Activated CD4-positive, alpha-beta T cell treated with anti-CD3 and anti-CD28 coated beads, Interleukin-2, Interleukin-6, amounts not matched to agents 100 ng/mL and 50 ng/mL, durations not matched to agents 16 hours and 8 hours (primary cell): ENCODE results near the gene SRC.

Experiments
- DNase-seq: peaks from one replicate; pipeline ENCODE4 v3.0.0-alpha.2; 2020

SRC gene

DNA sequence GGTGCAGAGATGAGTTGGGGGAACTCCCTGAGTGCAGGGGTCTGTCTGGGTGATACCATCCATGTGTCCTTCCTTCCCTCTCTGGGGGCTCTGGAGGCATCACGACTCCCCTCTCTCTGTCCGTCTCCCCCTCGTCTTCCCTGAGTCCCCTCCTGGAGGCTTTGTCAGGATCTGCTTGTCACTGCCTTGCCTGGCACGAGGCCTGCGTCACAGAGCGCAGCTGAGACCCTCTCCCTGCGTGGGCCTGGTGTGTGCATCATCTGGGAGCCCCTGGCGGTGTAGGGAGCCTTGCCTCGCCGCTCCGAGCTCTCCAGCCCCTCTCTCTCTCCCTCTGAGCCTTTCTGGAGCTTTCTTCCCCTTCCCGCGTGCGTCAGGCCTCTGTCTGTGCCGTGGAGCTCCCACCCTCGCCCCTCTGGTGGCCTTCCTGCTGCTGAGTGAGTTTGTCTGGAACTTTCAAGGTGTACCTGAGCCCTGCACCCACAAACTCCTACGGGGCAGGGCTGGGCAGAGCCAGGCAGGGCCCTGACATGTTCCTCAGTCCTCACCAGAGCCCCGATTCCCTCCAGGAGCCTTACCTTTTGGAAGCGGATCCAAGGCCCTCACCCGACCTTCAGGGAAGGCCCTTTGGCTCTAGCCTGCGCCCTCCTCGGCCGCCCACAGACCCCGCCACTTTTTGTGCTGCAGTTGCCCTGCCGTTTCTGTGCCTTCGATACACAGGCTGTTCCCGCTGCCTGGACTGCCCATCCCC lies 70.3 kb downstream of the SRC start:
- DNase-seq = no peak

GRCh38 chr20:37416848-37417616 lies 71.1 kb downstream of the SRC start:
- no peak for DNase-seq

GRCh38 chr20:37417617-37418467 lies 71.9 kb downstream of the SRC start:
- DNase-seq = no peak

GRCh38 chr20:37418591-37419109 lies 72.7 kb downstream of the SRC start:
- DNase-seq = no peak

- no peak for DNase-seq
Measured at GRCh38 chr20:37419307-37419706, 73.4 kb downstream of the SRC start.

DNA sequence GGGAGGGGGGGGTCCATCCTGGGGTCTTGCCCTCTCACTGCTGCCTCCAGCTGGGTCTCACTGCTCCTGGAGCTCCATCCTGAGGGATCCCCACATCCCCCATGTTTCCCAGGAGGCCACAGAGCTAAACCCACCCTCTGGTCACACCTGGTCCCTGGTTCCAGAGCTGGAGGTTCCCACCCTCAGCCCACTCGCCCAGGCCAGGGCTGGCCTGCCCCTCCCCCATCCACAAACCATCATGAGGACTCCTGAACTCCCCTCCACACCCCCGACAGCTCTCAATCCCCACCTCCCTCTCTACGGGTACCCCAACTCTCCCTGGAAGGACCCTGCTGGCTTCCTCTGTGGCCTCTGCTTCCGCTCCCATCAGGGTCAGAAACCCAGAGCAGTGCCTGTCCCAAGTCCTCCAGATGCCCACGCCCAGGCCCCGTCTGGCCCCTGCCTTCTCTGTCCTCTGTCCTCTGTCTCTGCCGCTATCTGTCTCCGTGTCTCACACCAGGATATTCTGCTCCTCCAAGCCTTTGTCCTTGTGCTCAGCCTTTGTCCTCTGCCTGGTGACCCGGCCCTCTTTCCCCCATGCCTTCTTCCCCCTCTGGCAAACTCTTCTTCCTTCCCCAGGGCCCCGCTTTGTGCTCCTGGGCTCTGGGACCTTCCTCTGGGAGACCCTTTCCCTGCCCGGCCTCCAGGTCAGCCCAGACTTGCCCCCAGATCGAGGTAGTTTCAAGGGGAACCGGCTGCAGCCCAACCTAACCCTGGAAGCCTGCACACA lies 74.0 kb downstream of the SRC start:
- no peak for DNase-seq

DNA sequence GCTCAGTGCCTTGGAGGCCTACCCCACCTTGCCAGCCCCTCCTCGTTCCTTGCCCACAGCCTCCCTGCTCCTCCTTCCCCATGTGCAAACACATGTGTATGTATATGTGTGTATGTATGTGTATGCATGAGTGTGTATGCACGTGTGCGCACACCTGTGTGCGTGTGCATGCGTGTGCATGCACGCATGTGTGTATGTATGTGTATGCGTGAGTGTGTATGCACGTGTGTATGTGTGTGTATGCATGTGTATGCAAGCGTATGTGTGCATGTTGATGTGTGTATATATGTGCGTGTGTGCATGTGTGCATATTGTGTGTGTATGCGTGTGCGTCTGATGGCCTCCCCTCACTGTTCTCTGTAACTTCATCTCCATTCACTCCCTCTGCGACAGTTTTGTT lies 74.7 kb downstream of the SRC start:
- DNase-seq = no peak

GRCh38 chr20:37421060-37421905 lies 75.3 kb downstream of the SRC start:
- no peak for DNase-seq

- no peak for DNase-seq
Measured at GRCh38 chr20:37421988-37422387, 76.0 kb downstream of the SRC start.

DNA sequence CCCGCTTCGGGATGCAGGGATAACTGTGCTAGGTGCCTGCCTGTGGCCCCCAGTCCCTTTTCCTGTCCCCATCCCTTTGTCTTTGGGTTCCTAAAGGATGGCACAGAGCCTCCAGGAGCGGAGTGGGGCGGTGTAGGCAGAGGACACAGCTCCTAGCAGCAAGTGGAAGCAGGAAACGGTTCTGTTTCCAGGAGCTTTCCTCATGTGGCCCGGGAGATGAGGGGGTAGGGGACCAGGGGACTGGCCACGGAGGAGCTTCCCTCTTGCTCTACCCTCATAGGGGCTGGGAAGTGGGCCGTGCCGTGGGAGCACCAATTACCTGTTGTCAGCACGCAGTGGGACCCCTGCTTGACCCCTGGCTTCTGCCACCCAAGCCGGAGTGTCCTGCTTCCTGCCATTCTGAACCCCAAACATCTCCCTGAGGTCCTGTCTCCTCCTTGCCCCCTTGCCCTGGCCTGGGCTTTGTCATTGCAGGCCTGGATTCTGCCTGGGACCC lies 76.9 kb downstream of the SRC start:
- DNase-seq = no peak

GRCh38 chr20:37423545-37423944 lies 77.6 kb downstream of the SRC start:
- no peak for DNase-seq

GRCh38 chr20:37424062-37424851 lies 78.3 kb downstream of the SRC start:
- DNase-seq = no peak

GRCh38 chr20:37425103-37425625 lies 79.2 kb downstream of the SRC start:
- DNase-seq = no peak

DNA sequence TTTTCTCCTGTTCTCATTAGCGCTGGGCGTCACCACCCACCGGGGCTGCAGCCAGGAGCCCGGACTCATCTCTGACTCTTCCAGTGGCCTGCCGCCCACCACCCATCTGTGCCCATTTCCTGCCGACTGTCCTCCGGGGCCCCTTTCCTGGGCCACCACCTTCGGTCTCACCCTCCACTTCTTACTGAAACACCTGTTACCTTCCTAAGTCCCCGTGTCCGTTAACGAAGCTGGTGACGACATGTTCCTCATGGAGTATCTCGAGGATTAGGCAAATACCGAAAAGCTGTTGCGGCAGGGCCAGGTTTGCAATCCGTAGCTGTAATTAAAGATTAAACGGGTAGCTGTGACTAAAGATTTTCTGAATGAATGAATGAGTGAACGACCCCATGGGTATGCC lies 80.2 kb downstream of the SRC start:
- no peak for DNase-seq

DNA sequence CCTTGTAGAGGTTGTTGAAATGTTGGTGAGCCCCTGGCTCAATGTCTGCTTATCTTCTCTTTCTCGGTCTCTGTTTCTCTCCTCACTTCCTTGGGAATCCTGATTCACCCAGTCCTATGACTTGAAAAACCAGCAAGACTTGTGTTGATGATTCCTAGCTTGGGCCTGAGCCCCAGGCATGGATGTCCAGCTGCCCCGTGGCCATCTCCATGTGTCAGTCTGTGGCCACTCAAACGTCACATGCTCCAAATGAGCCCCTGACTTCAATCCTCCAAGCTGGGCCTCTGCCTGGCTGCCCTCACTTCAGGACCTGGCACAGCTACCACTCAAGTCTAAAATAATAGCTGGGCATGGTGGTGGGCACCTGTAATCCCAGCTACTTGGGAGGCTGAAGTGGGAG lies 81.0 kb downstream of the SRC start:
- no peak for DNase-seq

DNA sequence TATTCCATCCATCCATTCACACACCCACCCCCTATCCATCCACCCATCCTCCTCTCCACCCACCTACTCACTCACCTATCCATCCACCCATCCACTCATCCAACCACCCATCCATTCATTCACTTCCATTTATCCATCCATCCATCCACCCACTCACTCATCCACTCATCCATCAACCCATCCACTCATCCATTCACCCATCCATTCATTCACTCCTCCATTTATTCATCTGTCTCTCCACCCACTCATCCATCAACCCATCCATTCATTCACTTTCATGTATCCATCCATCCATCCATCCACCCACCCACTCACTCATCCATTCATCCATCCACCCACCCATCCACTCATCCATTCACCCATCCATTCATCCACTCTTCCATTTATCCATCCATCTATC lies 84.1 kb downstream of the SRC start:
- DNase-seq = no peak

DNA sequence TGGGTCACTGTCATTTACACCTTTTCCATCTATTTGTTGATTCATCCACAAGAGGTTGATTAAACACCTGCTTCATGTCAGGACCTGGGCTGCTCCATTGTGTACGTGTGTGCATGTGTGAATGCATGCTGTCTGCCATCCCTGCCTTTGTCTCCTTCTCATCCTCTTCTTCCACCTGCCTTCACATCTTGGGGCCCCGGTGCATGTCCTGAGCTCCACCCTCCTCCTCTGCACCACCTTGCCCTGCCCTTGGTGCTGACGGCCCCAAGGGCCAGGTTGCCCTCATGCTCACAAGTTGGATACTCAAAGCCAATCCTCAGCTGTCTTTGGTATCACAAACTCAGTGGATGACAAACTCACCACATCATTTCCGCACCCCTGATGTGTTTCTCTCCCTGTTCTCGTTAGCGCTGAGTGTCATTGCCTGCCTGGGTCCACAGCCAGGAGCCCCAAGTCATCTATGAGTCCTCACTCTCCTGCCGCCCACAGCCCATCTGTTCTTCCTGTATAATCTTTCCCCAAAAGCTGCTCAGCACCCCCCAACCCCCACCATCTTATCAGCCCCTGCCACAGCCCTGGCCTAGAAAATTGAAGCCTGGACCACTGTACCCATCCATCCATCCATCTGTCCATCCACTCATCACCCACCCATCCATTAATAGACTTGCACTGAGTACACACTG lies 85.0 kb downstream of the SRC start:
- no peak for DNase-seq

DNA sequence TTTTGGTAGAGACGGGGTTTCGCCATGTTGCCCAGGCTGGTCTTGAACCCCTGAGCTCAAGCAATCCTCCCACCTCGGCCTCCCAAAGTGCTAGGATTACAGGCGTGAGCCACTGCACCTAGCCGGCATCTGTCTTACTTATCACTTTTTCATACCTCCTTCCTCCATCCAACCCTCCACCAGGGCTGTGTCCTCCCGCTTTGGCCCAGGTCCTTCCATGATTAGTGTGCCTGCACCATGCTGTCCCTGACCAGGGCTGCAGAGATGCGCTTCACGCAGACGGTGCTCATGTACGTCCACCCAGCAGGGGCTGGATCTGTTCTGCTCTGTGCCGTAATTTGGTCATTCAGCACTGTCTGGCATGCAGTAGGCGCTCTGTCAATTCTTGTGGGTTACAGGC lies 85.8 kb downstream of the SRC start:
- DNase-seq = no peak

GRCh38 chr20:37432606-37433005 lies 86.7 kb downstream of the SRC start:
- DNase-seq = no peak

GRCh38 chr20:37435607-37436006 lies 89.7 kb downstream of the SRC start:
- no peak for DNase-seq
